Ishikawa (cell line): ENCODE results near the gene DPEP2NB.

Experiments
- CEBPB ChIP-seq: IDR thresholded peaks from 2 replicates; pipeline ENCODE4 v1.6.1; 2012
- CREB1 ChIP-seq: IDR thresholded peaks from 2 replicates; pipeline ENCODE4 v1.6.1; 2012; ENCODE audit warnings: low read depth
- EGR1 ChIP-seq: IDR thresholded peaks from 2 replicates; pipeline ENCODE4 v1.6.1; 2012
- EP300 ChIP-seq: IDR thresholded peaks from 2 replicates; pipeline ENCODE4 v1.6.1; 2012; ENCODE audit warnings: borderline replicate concordance
- FOXM1 ChIP-seq: IDR thresholded peaks from 2 replicates; pipeline ENCODE4 v1.6.1; 2012; ENCODE audit warnings: low read depth, borderline replicate concordance
- MAX ChIP-seq: IDR thresholded peaks from 2 replicates; pipeline ENCODE4 v1.6.1; 2012
- NFIC ChIP-seq: IDR thresholded peaks from 2 replicates; pipeline ENCODE4 v1.6.1; 2012
- RAD21 ChIP-seq: IDR thresholded peaks from 2 replicates; pipeline ENCODE4 v1.6.1; 2012; ENCODE audit warnings: low read depth
- REST ChIP-seq: IDR thresholded peaks from 2 replicates; pipeline ENCODE4 v1.6.1; 2012; ENCODE audit warnings: low read depth, mild to moderate bottlenecking
- TAF1 ChIP-seq: IDR thresholded peaks from 2 replicates; pipeline ENCODE4 v1.6.1; 2012; ENCODE audit warnings: low read depth, mild to moderate bottlenecking
- TCF12 ChIP-seq: IDR thresholded peaks from 2 replicates; pipeline ENCODE4 v1.6.1; 2012; ENCODE audit warnings: low read depth
- TEAD4 ChIP-seq: IDR thresholded peaks from 2 replicates; pipeline ENCODE4 v1.6.1; 2012
- USF1 ChIP-seq: IDR thresholded peaks from 2 replicates; pipeline ENCODE4 v1.6.1; 2012
- YY1 ChIP-seq: IDR thresholded peaks from 2 replicates; pipeline ENCODE4 v1.6.1; 2012; ENCODE audit warnings: low read depth
- ZBTB7A ChIP-seq: IDR thresholded peaks from 2 replicates; pipeline ENCODE4 v1.6.1; 2012; ENCODE audit warnings: low read depth

DPEP2NB gene

GRCh38 chr16:68059804-68060203 is 44.1 kb upstream of the DPEP2NB start:
- no peak for TF ChIP-seq REST
- no peak for TF ChIP-seq ZBTB7A

GRCh38 chr16:68055395-68055794 is 39.7 kb upstream of the DPEP2NB start:
- TF ChIP-seq MAX (no peak), YY1 (no peak), NFIC (no peak), ZBTB7A (no peak)

- TF ChIP-seq YY1 (no peak), TEAD4 (no peak), FOXM1 (no peak), CREB1 (no peak), EGR1 (no peak), USF1 (no peak), RAD21 (no peak), TCF12 (no peak), ZBTB7A (no peak), EP300 (no peak), TAF1 (no peak), CEBPB (no peak), NFIC (no peak), MAX (no peak), REST (no peak)
Measured at GRCh38 chr16:68049449-68049848, 33.7 kb upstream of the DPEP2NB start.

GRCh38 chr16:68047987-68048386 is 32.3 kb upstream of the DPEP2NB start:
- TF ChIP-seq EP300 (no peak), REST (no peak), EGR1 (no peak), CREB1 (no peak), TAF1 (no peak), ZBTB7A (no peak), TEAD4 (no peak), RAD21 (no peak), USF1 (no peak), NFIC (no peak), YY1 (no peak)

GRCh38 chr16:68046106-68046505 is 30.4 kb upstream of the DPEP2NB start:
- no peak for TF ChIP-seq TAF1
- no peak for TF ChIP-seq EGR1
- no peak for TF ChIP-seq FOXM1
- TF ChIP-seq MAX, result no peak
- TF ChIP-seq EP300, result no peak
- no peak for TF ChIP-seq NFIC
- TF ChIP-seq REST, result no peak
- TF ChIP-seq CEBPB, result no peak
- TF ChIP-seq ZBTB7A, result no peak
- TF ChIP-seq USF1, result no peak
- TF ChIP-seq CREB1, result no peak
